Measurements from ENCODE around the gene SAMD10. TPM values are rescaled to one million over a fixed set of nuclear protein-coding genes. Genes with fewer than 3 reads are reported as not detected.
"Not testable (repeated sequence)": the region's sequence is repeated elsewhere in the genome, so short reads cannot be mapped to it uniquely, and the experiment has no call there.

The SAMD10 gene
- total RNA-seq, 1 donor from 2014 or later: 2.4 TPM

DNA sequence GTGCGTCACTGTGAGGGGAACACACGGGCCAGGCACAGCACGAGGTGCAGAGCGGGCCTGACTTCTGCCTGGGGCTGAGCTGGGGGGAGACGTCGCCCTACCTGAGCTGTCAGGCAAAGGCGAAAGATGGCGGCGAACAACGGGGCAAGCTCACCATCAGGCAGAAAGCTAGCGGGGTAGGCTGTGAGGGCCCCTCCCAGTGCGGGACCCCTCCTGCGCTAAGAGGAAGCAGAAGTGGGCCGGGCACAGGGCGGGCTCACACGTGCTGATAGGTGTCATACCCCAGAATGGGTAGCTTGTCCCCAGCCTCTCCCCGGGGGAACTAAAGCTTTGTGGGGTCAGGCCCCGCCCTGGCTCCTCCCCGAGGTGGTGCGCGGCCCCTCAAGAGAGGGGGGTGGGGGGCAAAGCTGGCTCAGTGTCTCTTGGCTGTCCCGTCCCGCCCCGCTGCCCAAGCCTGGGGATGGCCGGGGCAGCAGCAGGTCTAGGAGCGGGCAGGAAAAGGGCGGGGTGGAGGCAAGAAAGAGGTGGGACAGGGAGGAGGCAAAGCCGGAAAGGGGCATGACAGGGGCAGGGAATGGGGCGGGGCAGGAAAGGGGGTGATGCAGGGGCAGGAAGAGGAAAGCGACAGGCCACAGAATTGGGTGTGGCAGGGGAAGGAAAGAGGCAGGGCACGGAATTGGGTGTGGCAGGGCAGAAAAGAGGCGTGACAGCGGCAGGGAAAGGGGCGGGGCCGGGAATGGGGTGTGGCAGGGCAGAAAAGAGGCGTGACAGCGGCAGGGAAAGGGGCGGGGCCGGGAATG lies 38.0 kb downstream of the SAMD10 start:
- DNase-seq (ENCODE audit: low read depth in 2 of 2): peak in 1 of 2 donors; percentile 50

DNA sequence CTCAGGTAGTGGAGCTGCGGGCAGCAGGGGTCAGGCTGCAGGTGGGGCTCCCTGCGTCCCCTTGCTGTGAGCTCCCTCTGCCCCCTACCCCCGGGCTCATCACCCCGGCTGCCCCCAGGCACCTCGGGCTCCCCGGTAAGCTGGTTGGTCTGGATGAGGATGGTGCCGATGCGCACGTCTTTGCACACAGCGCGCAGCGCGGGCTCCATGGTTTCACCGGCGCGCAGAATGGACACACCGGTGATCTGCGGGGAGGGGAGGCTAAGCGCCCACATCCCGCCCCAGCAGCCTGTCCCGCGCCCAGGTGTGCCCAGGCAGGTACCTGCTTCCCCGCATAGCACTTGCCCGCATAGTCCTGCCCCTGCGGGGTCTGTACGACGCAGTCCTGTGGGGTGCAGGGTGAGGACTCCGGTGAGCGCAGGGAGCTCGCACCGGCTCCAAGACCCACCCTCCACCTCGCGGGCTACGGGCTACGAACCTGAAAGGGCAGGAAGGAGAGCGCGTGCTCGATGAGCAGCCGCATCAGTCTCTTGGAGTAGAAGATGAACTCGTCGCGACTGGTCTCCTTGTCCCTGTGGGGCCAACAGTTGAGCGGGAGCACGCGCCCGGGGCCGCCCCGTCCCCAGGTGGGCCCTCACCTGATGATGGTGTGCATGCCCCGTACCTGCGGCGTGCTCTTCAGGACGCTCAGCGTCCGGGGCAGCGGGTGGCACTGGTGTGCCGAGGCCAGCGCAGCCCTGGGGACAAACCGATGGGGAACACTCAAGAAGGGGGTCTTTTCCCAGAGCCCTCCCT lies 38.8 kb downstream of the SAMD10 start:
- no peak for DNase-seq (ENCODE audit: low read depth in 2 of 2)

DNA sequence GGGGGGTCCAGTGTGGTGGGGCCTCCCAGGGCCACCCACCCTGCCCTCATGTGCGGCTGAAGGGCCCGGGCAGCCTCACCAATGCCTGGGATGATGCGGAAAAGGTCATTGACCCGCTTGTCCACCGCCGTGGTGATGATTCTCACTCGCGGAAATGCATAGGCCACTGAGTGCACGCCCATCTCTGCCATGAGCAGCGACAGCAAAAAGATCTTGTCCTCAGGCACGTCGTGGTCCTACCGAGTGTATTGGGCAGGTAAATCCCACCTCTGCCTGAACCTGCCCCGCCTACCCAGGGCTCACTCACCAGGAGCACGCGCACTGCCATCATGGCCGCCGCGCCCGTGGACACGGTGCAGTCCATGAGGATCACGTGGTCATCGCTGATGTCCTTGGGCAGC lies 39.4 kb downstream of the SAMD10 start:
- no peak for DNase-seq (ENCODE audit: low read depth in 2 of 2)

DNA sequence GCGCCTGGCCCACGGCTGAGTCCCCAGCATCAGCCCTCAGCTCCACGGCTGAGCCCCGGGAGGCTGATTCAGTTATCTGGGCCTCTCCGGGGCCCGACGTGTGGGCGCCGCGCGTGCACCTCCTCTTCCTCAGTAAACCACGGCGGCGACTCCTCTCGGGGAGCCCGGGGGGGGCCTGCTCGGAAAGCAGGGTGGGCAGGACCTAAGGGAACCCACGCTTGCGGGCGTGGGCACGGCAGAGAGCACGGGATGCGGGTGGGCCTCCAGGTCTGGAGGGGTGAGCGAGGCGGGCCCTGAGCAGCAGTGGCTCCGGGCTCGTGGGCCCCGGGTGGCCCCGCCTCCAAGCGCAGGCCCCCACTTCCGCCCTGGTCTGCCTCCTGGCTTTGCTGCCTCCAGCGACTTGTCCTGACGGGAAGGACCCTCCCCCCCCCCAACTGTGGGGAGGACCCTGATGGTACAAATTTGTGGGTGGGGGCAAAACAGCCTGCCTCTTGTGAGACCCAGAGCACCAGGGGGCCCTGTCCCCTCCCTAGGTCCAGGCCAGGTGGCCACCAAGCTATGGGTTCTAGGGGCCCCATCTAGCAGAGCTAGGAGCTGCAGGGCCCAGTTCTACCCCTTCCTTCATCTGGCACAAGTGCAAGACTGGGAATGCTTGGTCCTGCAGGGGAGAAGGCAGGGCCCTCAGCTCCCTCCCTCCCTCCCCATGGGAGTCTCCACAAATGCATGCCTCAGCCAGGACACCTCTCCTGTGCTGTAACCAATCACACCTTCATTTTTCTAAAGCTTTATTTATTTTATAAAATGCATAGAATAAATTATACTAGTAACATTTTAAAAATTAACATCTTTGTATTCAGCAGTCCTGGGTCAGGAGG lies 40.1 kb downstream of the SAMD10 start:
- DNase-seq (ENCODE audit: low read depth in 2 of 2): no peak

DNA sequence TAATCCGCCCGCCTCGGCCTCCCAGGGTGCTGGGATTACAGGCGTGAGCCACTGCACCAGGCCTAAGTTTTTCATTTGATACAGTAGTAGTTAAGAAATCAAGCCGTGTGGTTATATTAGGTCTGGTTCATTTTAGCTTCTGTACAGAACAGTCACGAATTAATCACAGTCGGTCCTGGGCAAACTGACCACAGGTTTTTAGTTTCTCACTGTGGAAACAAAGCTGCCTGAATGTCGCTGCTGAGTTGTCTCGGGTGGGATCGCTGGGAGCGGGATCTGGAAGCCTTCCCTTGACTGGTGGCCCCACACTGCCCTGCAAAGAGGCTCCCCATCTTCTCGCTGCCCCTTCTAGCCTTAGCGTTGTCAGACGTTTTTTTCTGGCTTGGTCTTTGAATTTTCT lies 41.8 kb downstream of the SAMD10 start:
- DNase-seq (ENCODE audit: low read depth in 2 of 2): no peak

DNA sequence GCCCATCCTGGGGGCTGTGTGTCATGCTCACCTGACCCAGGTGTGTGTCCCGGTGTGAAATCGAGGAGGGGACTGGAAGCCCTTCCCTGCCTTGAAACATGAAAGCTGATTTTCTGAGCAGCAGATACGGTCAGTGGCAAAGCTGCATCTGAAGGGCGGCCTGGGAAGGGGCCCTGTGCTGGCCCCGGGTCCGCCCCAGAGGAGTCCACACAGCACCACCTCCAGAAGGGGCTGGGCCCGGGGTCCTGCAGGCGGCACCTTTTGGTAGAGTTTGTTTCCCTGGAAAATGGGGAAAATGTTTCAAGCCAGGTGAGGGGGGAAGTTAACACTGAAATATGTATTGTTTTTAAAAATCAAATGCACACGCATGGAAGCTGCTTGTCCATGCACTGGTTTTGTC lies 44.0 kb downstream of the SAMD10 start:
- no peak for DNase-seq (ENCODE audit: low read depth in 2 of 2)

DNA sequence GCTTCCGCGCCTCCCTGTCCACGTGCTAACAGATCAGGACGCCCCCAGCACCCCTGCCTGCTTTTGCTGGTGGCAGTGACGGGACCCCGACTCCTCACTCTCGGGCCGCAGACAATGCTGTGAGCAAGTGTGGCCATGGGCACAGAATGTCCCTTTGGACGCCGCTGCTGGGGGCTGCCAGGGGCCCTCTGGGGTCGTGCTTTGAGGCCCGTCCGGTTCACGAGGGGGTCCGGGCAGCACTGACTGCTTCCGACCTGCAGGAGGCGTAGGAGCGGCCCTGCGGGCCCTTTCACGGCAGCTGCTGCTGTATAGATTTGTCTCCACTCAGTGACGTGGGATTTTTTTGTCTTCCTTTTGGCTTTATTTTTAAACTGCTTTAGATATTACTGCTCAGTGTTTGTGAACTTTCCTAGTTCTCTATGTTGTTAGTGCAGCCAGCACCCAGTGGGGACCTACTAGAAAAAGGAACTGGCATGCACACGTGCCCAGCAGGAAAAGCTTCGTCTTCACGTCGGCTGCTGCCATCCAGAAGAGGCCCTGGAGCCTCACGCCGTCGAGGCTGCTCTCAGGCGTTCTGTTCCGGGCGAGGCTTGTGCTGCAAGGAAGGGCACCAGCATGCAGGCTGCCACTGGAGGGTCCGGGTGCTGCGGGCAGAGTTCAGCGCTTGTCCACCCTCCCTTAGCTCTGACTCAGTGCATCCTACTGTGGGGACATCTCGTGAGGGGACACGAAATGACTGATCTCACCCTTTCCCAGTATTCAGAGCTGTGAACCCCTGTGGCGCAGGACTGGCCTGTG lies 45.0 kb downstream of the SAMD10 start:
- no peak for DNase-seq (ENCODE audit: low read depth in 2 of 2)

DNA sequence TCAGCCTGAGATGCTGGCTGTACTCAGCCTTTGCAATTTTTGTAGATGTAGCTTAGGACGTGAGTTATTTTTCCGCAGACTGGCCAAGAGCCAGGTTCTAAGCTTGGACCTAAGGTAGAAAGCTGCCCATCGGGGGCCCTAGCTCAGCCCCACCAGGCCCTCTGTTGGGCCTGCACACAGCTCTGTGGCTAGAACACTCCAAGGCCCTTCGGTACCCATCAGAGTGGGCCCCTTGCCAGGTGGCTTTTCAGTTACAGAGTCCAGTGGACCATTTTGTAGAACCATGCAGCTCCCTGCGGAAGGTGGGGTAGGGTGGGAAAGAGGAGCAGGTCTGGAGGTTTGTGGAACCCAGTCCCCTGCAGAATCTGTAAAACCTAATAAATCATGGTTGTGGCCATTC lies 45.8 kb downstream of the SAMD10 start:
- no peak for DNase-seq (ENCODE audit: low read depth in 2 of 2)

DNA sequence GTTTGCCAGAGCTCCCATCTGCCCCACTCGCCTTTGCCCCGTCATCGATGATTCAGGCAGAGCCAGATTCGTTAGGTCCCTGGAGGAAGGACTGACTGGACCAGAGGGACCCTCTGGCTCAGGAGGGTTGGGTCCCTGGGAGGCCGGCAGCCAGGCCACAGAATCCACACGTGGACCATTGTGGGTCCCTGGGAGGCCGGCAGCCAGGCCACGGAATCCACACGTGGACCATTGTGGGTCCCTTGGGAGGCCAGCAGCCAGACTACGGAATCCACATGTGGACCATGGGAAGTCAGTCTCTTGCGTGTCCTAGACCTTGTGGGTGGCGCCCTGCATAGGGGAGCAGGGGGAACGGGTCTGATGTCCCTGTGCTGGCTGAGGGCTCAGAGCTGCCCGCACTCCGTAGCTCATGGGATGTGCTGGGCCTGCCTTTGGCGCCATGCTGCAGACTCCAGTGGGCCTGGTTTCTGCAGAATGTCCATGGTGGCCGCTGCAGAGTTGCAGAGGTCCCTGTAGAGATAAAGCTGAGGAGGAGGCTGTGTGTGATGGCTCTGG lies 46.8 kb downstream of the SAMD10 start:
- no peak for DNase-seq (ENCODE audit: low read depth in 2 of 2)

DNA sequence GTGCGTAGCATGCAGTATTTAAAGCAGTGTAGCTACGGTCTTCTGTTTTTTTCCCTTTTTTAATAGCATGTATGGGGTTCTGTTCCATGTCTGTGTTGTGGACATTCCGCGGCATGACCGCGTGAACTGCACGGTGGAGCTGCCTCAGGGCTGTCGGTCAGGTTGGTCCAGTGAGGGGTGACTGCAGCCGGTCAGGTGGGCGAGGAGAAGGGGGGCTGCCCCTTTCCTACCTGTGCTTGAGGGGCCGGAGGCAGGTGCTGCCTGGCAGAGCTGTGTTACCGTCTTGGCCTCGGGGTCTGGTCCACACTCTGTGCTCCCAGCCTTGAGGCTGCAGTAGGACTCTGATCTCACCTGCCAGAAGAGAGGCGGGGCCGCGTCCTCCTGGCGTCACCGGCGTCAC lies 47.7 kb downstream of the SAMD10 start:
- no peak for DNase-seq (ENCODE audit: low read depth in 2 of 2)

DNA sequence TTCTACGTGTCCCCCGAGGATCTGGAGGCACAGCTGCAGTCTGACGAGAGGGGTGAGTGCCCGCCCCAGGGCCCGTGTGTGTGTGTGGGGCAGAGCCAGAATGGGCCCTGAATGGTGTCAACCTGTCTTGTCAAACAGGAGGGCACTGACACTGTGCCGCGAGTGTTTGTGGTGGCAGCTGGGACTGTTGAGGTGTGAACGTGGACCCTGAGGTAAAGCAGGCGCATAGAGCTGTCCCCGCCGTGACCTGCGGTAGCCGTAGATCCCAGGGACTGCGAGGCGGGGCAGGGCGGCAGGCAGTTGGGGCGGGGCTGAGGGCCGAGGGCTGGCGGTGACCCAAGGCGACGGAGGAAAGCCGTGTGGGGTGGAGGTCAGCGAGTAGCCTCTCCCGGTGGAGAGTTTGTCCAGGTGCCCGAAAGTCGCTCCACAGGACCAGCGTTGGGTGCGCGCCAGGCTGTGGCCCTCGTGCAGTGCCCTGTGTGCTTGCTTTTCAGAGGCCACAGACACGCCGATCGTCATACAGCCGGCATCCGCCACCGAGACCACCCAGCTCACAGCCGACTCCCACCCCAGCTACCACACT lies 48.4 kb downstream of the SAMD10 start:
- DNase-seq (ENCODE audit: low read depth in 2 of 2): no peak

DNA sequence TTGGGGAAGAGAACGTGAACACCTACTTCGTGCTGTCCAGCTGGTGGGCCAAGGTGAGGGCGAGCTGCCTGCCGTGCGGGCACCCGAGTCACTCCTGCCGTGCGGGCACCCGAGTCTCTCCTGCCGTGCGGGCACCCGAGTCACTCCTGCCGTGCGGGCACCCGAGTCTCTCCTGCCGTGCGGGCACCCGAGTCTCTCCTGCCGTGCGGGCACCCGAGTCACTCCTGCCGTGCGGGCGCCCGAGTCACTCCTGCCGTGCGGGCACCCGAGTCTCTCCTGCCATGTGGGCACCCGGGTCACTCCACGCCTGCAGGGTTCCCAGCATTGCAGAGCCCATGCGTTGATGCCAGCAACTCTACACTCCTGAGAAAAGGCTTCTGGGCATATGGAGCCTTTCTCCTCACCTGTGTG lies 50.0 kb downstream of the SAMD10 start:
- DNase-seq (ENCODE audit: low read depth in 2 of 2): not testable (repeated sequence)

DNA sequence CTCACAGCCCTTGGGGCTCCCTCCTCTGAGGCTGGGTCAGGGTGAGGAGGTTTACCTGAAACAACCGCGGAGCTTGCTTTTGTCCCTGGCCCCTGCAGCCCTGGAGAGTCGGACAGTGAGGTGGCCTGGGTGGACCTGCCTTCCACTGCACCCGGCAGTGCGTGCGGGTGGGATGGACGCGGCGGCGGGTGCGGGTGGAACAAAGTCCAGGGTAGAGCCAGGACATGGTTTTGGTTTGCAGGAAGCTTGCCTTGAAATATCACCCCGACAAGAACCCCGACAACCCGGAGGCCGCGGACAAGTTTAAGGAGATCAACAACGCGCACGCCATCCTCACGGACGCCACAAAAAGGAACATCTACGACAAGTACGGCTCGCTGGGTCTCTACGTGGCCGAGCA lies 50.4 kb downstream of the SAMD10 start:
- DNase-seq (ENCODE audit: low read depth in 2 of 2): no peak

DNA sequence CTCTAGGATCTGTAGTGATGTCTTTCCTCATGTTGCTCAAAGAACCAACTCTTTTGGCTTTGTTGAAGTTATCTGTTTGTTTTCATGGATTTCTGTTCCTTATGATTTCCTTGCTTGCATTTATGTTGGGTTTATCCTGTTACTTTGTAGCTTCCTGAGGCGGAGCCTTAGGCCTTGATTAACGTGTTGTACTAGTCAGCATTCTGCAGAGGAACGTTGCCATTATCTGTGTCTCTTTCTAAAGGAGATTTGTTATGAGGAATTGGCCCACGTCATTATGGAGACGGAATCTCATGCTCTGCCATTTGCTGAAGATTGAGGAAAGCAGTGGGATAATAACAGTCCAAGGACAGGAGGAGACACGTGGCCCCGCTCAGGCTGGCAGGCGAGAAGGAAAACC lies 53.1 kb downstream of the SAMD10 start:
- no peak for DNase-seq (ENCODE audit: low read depth in 2 of 2)

DNA sequence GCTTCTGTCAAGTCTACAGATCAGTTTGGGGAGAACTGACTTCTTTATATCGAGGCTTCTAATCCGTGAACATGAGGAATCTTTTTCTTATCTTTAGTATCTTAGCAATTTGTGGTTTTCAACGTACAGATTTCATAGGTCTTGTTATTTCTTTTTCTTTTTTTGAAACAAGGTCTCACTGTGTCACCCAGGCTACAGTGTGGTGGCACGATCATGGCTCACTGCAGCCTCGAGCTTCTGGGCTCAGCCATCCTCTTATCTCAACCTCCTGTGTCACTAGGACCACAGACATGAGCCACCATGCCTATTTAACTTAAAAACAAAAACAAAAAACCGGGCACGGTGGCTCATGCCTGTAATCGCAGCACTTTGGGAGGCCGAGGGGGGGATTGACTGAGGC lies 55.2 kb downstream of the SAMD10 start:
- DNase-seq (ENCODE audit: low read depth in 2 of 2): no peak

Other genes starting within 250 kb of the SAMD10 start
- 0.90 and 1.5 TPM in 2 replicates for gene LIME1, start 243.0 kb downstream of the SAMD10 start, total RNA-seq
- 5.9 and 9.2 TPM in 2 replicates for gene SLC2A4RG, start 239.9 kb downstream of the SAMD10 start, total RNA-seq
- 67.1 and 69.7 TPM in 2 replicates for gene ZBTB46, start 148.4 kb downstream of the SAMD10 start, total RNA-seq
- not detected in 2 replicates for gene ABHD16B, start 118.1 kb downstream of the SAMD10 start, total RNA-seq
- gene TPD52L2, start 114.4 kb downstream of the SAMD10 start, total RNA-seq: 112 and 178 TPM in 2 replicates
- 67.3 and 89.9 TPM in 2 replicates for gene DNAJC5, start 84.5 kb downstream of the SAMD10 start, total RNA-seq
- 26.6 and 45.0 TPM in 2 replicates for gene UCKL1, start 23.2 kb downstream of the SAMD10 start, total RNA-seq
- 5.9 and 11.0 TPM in 2 replicates for gene ZNF512B, start 9.7 kb downstream of the SAMD10 start, total RNA-seq
- 40.6 and 49.0 TPM in 2 replicates for gene PRPF6, start 1.5 kb upstream of the SAMD10 start, total RNA-seq
- 5.8 and 6.3 TPM in 2 replicates for gene C20orf204, start 56.5 kb upstream of the SAMD10 start, total RNA-seq
- 27.2 and 75.7 TPM in 2 replicates for gene SOX18, start 70.0 kb upstream of the SAMD10 start, total RNA-seq
- gene TCEA2, start 83.6 kb upstream of the SAMD10 start, total RNA-seq: 27.0 and 36.0 TPM in 2 replicates
- 12.8 and 23.0 TPM in 2 replicates for gene RGS19, start 99.9 kb upstream of the SAMD10 start, total RNA-seq
- 2.3 and 2.7 TPM in 2 replicates for gene OPRL1, start 100.4 kb upstream of the SAMD10 start, total RNA-seq
- 0.13 and 0.26 TPM in 2 replicates for gene LKAAEAR1, start 104.8 kb upstream of the SAMD10 start, total RNA-seq
- gene NPBWR2, start 127.9 kb upstream of the SAMD10 start, total RNA-seq: not detected in 2 replicates
- gene MYT1, start 184.8 kb upstream of the SAMD10 start, total RNA-seq: not detected in 2 replicates

All from dermis microvascular lymphatic vessel endothelial cell (primary cell).